CD4-positive, alpha-beta T cell treated with Interleukin-15 for 1 hour (primary cell): ENCODE data around the gene COA8.
A peak's percentile ranks its signal among the peaks of the same experiment; 100 is the strongest.

ENCODE experiments used
- DNase-seq: peaks from one replicate; pipeline ENCODE4 v3.0.0-alpha.2; 2020

COA8 gene

DNA sequence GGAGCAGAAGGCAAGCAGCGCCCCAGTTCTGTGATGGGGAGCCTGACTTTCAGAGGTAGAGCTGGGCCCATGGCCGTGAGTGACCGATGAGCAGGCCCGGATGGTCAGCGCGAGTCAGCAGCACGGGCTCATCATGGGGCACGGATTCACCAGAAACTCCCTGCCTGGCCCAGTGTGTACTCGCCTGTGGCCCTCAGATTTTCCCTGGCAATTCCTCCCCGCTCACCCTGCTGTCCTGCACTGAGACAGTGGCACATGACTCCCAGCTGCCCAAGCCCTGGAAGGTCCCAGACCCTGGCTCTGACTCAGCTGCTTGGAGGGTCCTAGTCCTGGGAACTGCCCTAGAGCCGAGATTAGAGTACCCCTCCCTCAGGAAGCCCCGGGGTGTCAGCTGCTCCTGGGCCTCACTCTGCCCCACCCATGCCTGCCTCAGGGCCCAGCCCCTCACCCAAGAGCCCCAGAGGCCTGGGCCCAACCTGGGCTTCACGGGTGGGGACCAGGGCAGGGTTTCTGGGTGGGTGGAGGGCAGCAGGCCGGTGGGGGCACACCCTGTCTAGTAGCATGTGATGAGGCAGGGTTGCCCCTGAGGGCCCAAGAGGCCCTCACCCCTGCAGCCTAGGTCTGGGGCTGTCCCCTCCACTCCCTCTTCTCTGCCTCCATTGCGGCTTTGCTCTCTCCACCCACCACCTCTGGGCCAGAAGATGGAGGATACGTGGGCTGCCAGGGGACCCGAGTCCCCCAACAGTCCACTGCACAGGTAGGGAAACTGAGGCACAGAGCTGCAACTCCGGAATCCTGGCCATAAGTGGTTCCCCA, 25.4 kb upstream of the COA8 start:
- DNase-seq, result no peak

DNA sequence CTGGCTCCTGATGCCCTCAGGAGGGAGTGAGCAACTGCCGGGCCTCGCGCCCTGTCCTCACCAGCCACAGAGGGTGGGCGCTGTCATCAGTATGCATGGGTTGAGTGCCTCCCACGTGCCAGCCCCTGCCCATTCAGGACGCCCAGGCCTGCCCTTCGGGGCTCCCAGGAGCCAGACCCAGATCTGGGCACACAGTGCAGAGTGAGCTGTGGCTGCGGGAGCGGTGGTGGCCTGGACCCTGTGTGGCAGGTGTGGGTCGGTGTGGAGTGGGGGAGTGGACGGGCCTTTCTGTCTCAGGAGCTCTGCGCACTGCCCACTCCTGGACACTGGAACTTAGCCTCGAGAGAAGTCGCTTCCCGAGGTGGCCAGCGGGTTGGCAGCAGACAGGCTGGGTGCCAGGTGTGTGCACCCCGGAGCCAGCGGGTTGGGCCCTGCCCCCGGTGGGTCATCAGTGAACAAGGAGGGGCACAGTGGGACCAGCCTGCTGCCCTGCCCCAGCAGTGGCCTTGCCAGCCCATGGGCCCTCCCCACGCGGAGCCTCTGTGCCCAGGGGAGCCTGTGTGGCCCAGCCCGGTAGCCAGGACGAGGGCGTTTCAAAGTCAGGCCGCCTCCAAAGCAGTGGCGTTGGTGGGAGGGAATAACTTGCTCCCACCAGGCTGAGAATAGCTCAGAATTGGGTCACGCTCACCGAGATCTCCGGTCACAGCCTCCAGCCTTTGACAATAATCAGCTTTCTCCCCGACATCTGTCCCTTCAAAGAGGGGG, 24.3 kb upstream of the COA8 start:
- DNase-seq, result no peak

DNA sequence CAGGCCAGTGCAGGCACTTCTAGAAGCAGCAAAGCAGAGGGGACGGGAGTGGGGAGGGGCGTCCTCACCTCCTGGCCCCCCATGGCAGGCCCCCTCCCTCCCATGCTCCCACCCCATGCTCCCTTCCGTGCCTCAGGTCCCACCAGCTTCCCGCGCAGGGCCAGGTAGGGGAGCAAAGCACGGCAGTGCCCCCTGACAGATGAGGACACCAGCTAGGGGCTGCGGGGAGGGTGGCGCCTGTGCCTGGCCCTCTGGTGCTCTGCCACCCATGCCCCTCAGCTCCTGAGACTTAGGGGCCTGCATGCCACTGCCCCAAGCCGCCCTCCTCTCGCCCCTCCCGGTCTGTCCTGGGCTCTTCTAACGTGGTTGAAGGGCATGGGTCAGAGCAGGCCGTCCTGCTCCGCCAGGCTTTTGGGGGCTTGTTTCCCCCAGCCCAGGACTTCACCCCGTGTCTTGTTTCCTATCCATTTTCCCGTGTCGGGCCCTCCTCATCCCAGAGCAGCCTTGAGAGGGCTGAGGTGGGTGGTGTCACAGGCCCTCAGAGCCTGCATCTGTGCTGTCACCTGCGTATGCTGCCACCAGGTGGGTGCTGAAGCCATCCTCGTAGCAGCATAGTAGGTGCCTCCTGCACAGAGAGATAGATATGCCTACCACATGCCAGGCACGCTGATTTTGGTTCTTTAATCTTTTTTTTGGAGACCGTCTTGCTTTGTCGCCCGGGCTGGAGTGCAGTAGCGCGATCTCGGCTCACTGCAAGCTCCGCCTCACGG, 23.5 kb upstream of the COA8 start:
- no peak for DNase-seq

GRCh38 chr14:103540821-103541708, 21.7 kb upstream of the COA8 start:
- DNase-seq, result no peak

GRCh38 chr14:103541709-103542604, 20.8 kb upstream of the COA8 start:
- no peak for DNase-seq

DNA sequence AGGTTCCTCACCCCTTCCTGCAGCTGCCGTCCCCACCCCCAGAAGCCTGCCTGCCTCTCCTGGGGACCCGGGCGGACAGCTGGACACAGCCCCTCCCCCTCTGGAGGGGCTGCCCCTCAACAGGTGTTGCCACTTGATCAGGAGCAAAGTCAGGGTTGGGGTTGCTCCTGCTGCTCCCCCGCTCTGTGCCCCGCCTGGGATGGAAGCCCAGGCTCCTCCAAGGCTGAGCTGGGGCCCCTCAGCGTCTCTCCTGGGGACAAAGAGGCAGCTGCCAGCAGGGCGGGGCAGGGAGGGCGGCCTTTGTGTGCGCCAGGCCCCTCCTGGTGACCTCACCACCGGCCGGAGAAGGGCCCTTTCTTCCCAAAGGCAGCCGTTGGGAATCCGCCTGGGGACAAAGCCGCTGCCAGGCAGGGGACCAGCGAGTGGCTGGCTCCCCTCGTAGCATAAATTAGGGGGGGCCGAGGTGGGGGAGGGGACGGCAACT, 20.1 kb upstream of the COA8 start:
- DNase-seq, result no peak

DNA sequence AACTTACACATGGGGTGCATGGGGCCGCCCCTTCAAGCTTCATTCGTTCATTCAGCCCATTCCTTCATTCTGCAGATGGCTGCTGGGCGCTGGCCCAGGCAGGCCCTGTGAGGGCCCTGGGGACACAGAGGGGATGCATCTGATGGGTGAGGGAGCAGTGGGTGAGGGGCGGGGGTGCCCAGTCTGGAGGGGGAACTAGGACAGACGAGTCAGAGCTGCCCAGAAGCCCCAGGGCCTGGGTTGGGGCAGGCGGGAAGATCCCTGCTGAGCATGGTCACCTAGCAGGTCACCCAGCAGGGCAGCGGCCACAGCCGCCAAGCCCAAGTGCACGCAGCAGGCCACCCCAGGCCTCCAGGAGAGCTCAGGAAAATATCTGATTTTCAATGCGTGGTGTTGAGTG, 19.6 kb upstream of the COA8 start:
- no peak for DNase-seq

- no peak for DNase-seq
These were observed 18.9 kb upstream of the COA8 start for GRCh38 chr14:103543721-103544387.

GRCh38 chr14:103544388-103545218, 18.2 kb upstream of the COA8 start:
- DNase-seq, result no peak

- DNase-seq, result no peak
These were observed 17.4 kb upstream of the COA8 start for GRCh38 chr14:103545219-103545914.

DNA sequence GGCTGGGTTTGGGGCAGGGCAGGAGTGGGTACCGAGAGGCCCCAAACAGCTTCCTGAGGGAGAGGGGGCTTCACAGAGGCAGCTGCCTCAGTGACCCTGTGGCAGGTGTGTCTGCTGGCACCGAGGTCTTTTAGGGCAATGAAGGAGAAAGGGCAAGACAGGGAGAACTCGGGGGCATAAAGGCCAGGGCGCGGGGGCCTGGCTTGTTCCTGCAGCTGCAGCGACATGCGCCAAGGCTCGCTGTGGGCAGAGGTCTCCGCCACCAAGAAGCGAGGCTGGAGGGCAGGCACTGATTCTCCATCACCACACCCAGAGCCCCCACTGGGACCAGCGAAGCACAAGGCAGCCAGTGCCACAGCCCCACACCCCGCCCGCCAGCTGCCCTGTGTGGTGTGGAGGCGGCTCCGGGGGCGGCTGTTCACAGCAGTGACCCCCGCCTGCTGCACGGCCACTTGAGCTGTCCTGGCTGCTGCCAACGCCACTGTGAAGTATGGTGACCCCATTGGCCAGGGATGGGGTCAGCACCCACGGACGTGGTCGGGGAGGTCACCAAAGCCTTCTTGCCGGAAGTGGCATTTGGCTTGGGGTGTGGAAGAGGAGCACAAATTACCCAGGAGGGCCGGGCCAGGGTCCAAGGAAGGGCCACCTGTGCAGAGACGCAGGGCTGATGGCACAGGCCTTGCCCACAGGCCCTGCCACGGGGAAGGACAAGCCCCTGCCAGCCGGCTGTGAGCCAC, 16.7 kb upstream of the COA8 start:
- no peak for DNase-seq

GRCh38 chr14:103546652-103547454, 15.9 kb upstream of the COA8 start:
- peak; percentile 72 for DNase-seq

DNA sequence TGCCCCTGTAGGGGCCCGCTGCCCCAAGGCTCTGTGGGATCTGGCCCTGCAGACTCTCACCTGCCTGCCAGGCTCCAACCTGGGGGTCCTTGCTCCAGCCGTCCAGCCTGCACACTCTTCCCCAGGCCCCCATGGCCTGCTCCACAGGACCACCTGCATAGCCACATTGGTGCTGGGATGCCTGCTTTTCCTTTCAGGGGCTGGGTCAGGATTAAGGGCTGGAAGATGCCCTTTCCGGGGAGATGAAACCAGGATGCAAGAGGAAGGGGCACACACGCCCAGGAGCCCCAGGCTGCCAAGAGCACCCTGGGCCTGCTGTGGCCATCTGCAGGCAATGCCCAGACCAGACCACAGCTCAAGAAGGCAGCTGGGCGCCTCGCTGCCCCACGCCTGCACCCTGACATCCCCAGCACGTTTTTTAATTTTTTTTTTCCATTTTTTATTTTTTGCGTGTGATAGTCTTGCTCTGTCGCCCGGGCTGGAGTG, 15.3 kb upstream of the COA8 start:
- DNase-seq, result no peak

DNA sequence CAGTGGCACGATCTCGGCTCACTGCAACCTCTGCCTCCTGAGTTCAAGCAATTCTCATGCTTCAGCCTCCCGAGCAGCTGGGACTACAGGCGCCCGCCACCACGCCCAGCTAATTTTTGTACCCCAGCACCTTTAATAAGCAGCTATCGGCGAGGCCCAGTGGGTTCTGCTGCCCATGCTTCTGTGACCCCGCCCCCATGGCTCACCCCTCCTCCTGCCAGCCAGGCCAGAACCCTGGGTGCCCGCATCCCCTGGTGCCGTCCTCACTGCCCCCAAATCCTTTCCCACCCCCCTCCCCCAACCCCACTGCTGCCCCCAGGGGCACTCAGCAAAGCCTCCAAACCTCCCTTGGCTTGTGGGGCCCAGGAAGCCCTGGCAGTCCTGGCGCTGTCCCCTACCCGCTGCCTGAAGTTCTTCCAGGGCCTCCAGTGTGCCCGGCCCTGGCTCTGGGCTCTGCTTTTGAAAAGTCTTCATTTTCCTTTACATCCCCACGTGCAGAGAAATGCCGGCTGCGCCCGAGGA, 14.8 kb upstream of the COA8 start:
- DNase-seq, result no peak

- no peak for DNase-seq
These were observed 14.1 kb upstream of the COA8 start for GRCh38 chr14:103548463-103549351.
